H1 (cell line): ENCODE measurements around the gene PIGBOS1. TPM values are rescaled to one million over a fixed set of nuclear protein-coding genes. Genes with fewer than 3 reads are reported as not detected.

Experiments used
- CTCF ChIA-PET: fragments of 300-600 bp; sonication (Branson Sonifier 250); formaldehyde crosslinking; loops from one replicate; lab custom pipeline; 2021; ENCODE audit not compliant: partially characterized antibody; lab: Charles Lee
- POLR2A ChIA-PET: fragments of 300-600 bp; sonication (Branson Sonifier 250); formaldehyde crosslinking; loops from one replicate; lab custom pipeline; 2021; ENCODE audit warnings: inconsistent platforms; ENCODE audit not compliant: partially characterized antibody; lab: Charles Lee
- DNase-seq, 2 experiments: peaks; one replicate each; pipeline versions ENCODE4 v3.0.0 to v3.0.0-alpha.2; 2010 to 2022; ENCODE audit warnings: low spot score in 2 of 2, low read depth in 1 of 2, mixed read lengths in 1 of 2
- FAIRE-seq: peaks from 2 replicates; lab custom pipeline; 2011; peaks lifted over from hg19 to GRCh38; lab: Jason Lieb, UNC
- H2AFZ ChIP-seq: 2 replicates; pipeline ENCODE4 v1.8.1; 2012; ENCODE audit warnings: low read length, inconsistent platforms
- H2AK5ac ChIP-seq: 2 replicates; pipeline ENCODE4 v1.6.1; 2013; ENCODE audit warnings: low read depth, low read length
- H2BK120ac ChIP-seq: replicated peaks from 2 replicates; pipeline ENCODE3; 2013; ENCODE audit warnings: low read depth, low read length, inconsistent platforms
- H2BK12ac ChIP-seq: 2 replicates; pipeline ENCODE4 v1.6.1; 2013; ENCODE audit warnings: low read depth, low read length
- H2BK15ac ChIP-seq: 2 replicates; pipeline ENCODE4 v1.6.1; 2013; ENCODE audit warnings: low read length
- H2BK20ac ChIP-seq: 2 replicates; pipeline ENCODE4 v1.6.1; 2013; ENCODE audit warnings: low read length
- H2BK5ac ChIP-seq: 2 replicates; pipeline ENCODE4 v1.6.1; 2013; ENCODE audit warnings: low read depth, low read length
- H3K14ac ChIP-seq: 2 replicates; pipeline ENCODE4 v1.6.1; 2013; ENCODE audit warnings: inconsistent platforms; ENCODE audit not compliant: insufficient read length
- H3K18ac ChIP-seq: 2 replicates; pipeline ENCODE4 v1.6.1; 2013; ENCODE audit warnings: low read length; ENCODE audit errors: extremely low read depth
- H3K23ac ChIP-seq: 2 replicates; pipeline ENCODE4 v1.6.1; 2013; ENCODE audit warnings: inconsistent platforms; ENCODE audit not compliant: insufficient read length
- H3K23me2 ChIP-seq: 2 replicates; pipeline ENCODE4 v1.6.1; 2013; ENCODE audit warnings: low read depth, low read length
- H3K27ac ChIP-seq: 2 replicates; pipeline ENCODE4 v1.6.1; 2011; ENCODE audit warnings: low read depth, low read length, inconsistent platforms
- H3K27me3 ChIP-seq, 4 experiments: replicated peaks in 1 of 4; 1 replicate in 1 of 4; 2 replicates in 3 of 4; pipeline versions ENCODE4 v1.6.1 to v1.8.1; 2011 to 2013; ENCODE audit warnings: low read length in 3 of 4, mild to moderate bottlenecking in 3 of 4, inconsistent platforms in 2 of 4, mixed read lengths in 2 of 4, moderate library complexity in 1 of 4; ENCODE audit not compliant: control insufficient read depth in 3 of 4, insufficient read depth in 3 of 4; ENCODE audit errors: extremely low read depth in 1 of 4
- H3K36me3 ChIP-seq, 4 experiments: 2 replicates each; pipeline versions ENCODE4 v1.6.1 to v1.8.1; 2011 to 2013; ENCODE audit warnings: mild to moderate bottlenecking in 4 of 4, low read length in 3 of 4, moderate library complexity in 2 of 4, control low read depth in 1 of 4, inconsistent platforms in 1 of 4; ENCODE audit not compliant: insufficient read depth in 4 of 4, control insufficient read depth in 2 of 4
- H3K4ac ChIP-seq: replicated peaks from 2 replicates; pipeline ENCODE3; 2013; ENCODE audit warnings: low read length, low read depth, mixed read lengths, inconsistent platforms; ENCODE audit not compliant: insufficient read length
- H3K4me1 ChIP-seq, 4 experiments: replicated peaks in 1 of 4; 1 replicate in 1 of 4; 2 replicates in 3 of 4; pipeline versions ENCODE4 v1.6.1 to v1.8.1; 2011 to 2013; ENCODE audit warnings: low read length in 3 of 4, inconsistent platforms in 2 of 4, mixed read lengths in 1 of 4; ENCODE audit not compliant: insufficient read depth in 4 of 4, control insufficient read depth in 3 of 4
- H3K4me2 ChIP-seq, 2 experiments: 2 replicates each; pipeline versions ENCODE4 v1.6.1 to v1.8.1; 2011 to 2013; ENCODE audit warnings: low read depth in 2 of 2, low read length in 2 of 2, control low read depth in 1 of 2, inconsistent platforms in 1 of 2, mild to moderate bottlenecking in 1 of 2; ENCODE audit not compliant: insufficient read depth in 1 of 2
- H3K4me3 ChIP-seq, 4 experiments: fragments of 200-600, 300-600 bp in 1 of 4; sonication (generic), shearing (Covaris generic), sonication (Bioruptor Twin) in 1 of 4; 2 replicates each; pipeline versions ENCODE4 v1.5.1 to v1.8.1; 2011 to 2016; ENCODE audit warnings: low read length in 4 of 4, low read depth in 3 of 4, control low read depth in 2 of 4, inconsistent platforms in 2 of 4, mild to moderate bottlenecking in 2 of 4, mixed read lengths in 1 of 4, moderate library complexity in 1 of 4; ENCODE audit not compliant: insufficient read depth in 2 of 4; ENCODE audit errors: extremely low read depth in 1 of 4
- H3K56ac ChIP-seq: replicated peaks from 2 replicates; pipeline ENCODE3; 2013; ENCODE audit warnings: low read depth, mild to moderate bottlenecking, mixed read lengths, low read length, inconsistent platforms; ENCODE audit not compliant: insufficient read length
- H3K79me1 ChIP-seq: 2 replicates; pipeline ENCODE4 v1.6.1; 2013; ENCODE audit warnings: low read depth, low read length, control low read depth
- H3K79me2 ChIP-seq, 2 experiments: 2 replicates each; pipeline versions ENCODE4 v1.6.1 to v1.8.1; 2012 to 2013; ENCODE audit warnings: low read length in 2 of 2, mild to moderate bottlenecking in 2 of 2, inconsistent platforms in 1 of 2; ENCODE audit not compliant: insufficient read depth in 2 of 2, control insufficient read depth in 1 of 2
- H3K9ac ChIP-seq, 4 experiments: replicated peaks in 1 of 4; 1 replicate in 1 of 4; 2 replicates in 3 of 4; pipeline versions ENCODE4 v1.6.1 to v1.8.1; 2011 to 2013; ENCODE audit warnings: low read depth in 3 of 4, low read length in 3 of 4, control low read depth in 2 of 4, mild to moderate bottlenecking in 2 of 4, moderate library complexity in 2 of 4, inconsistent platforms in 1 of 4; ENCODE audit errors: extremely low read depth in 1 of 4
- H3K9me3 ChIP-seq, 2 experiments: 2 replicates each; pipeline versions ENCODE4 v1.6.1 to v1.8.1; 2012 to 2013; ENCODE audit warnings: mild to moderate bottlenecking in 2 of 2, moderate library complexity in 2 of 2, control low read depth in 1 of 2, inconsistent platforms in 1 of 2, low read depth in 1 of 2, low read length in 1 of 2, mixed read lengths in 1 of 2; ENCODE audit not compliant: insufficient read depth in 2 of 2
- H4K20me1 ChIP-seq, 2 experiments: replicated peaks in 1 of 2; 2 replicates each; pipeline versions ENCODE3 to v1.8.1; 2011 to 2013; ENCODE audit warnings: inconsistent platforms in 2 of 2, low read length in 2 of 2, mild to moderate bottlenecking in 1 of 2; ENCODE audit not compliant: insufficient read depth in 2 of 2, control insufficient read depth in 1 of 2
- H4K5ac ChIP-seq: 2 replicates; pipeline ENCODE4 v1.6.1; 2013; ENCODE audit warnings: low read length, low read depth, mixed read lengths, inconsistent platforms; ENCODE audit not compliant: insufficient read length
- H4K8ac ChIP-seq: 2 replicates; pipeline ENCODE4 v1.8.0; 2013; ENCODE audit warnings: mild to moderate bottlenecking, moderate library complexity, low read length, inconsistent platforms; ENCODE audit not compliant: insufficient read depth; ENCODE audit errors: extremely low read depth
- H4K91ac ChIP-seq: replicated peaks from 2 replicates; pipeline ENCODE3; 2013; ENCODE audit warnings: low read length, mixed read lengths, inconsistent platforms; ENCODE audit not compliant: insufficient read length
- BACH1 ChIP-seq: IDR thresholded peaks from 2 replicates; pipeline ENCODE4 v1.6.1; 2012; ENCODE audit warnings: low read length, improper control_type of control experiment
- CREB1 ChIP-seq: IDR thresholded peaks from 2 replicates; pipeline ENCODE4 v1.6.1; 2012; ENCODE audit warnings: inconsistent platforms
- CTCF ChIP-seq, 3 experiments: IDR thresholded peaks; 1 replicate in 2 of 3; 2 replicates in 1 of 3; pipeline versions ENCODE4 v1.5.1 to v1.6.1; 2011; ENCODE audit warnings: low read length in 3 of 3, mild to moderate bottlenecking in 3 of 3, inconsistent platforms in 2 of 3, low read depth in 1 of 3, moderate library complexity in 1 of 3; ENCODE audit not compliant: insufficient read depth in 1 of 3; ENCODE audit errors: control extremely low read depth in 1 of 3
- EGR1 ChIP-seq: IDR thresholded peaks from 2 replicates; pipeline ENCODE4 v1.6.1; 2011; ENCODE audit warnings: low read depth, low read length, borderline replicate concordance
- GABPA ChIP-seq: IDR thresholded peaks from 2 replicates; pipeline ENCODE4 v1.6.1; 2011; ENCODE audit warnings: mild to moderate bottlenecking, low read length, moderate library complexity, borderline replicate concordance; ENCODE audit not compliant: insufficient read depth
- HDAC2 ChIP-seq, 2 experiments: fragments of 300-600 bp in 1 of 2; sonication (generic) in 1 of 2; IDR thresholded peaks; 2 replicates each; pipeline ENCODE4 v1.6.1; 2011 to 2012; ENCODE audit warnings: low read depth in 2 of 2, low read length in 2 of 2, mild to moderate bottlenecking in 2 of 2, moderate library complexity in 2 of 2, borderline replicate concordance in 1 of 2, inconsistent platforms in 1 of 2
- MAFK ChIP-seq: IDR thresholded peaks from 2 replicates; pipeline ENCODE4 v1.6.1; 2012; ENCODE audit warnings: low read depth, mild to moderate bottlenecking, improper control_type of control experiment, low read length
- RBBP5 ChIP-seq: IDR thresholded peaks from 2 replicates; pipeline ENCODE4 v1.7.1; 2012; ENCODE audit warnings: low read depth, mild to moderate bottlenecking, inconsistent platforms, low read length, moderate library complexity, borderline replicate concordance
- RFX5 ChIP-seq: IDR thresholded peaks from 2 replicates; pipeline ENCODE4 v1.6.1; 2011; ENCODE audit warnings: low read depth, low read length, improper control_type of control experiment, borderline replicate concordance
- SP1 ChIP-seq: IDR thresholded peaks from 2 replicates; pipeline ENCODE4 v1.6.1; 2011; ENCODE audit warnings: low read depth, low read length
- TEAD4 ChIP-seq: IDR thresholded peaks from 2 replicates; pipeline ENCODE4 v1.6.1; 2012; ENCODE audit warnings: low read depth, low read length, inconsistent platforms, mixed read lengths
- YY1 ChIP-seq: IDR thresholded peaks from 2 replicates; pipeline ENCODE4 v1.6.1; 2011; ENCODE audit warnings: low read depth, mild to moderate bottlenecking, low read length
- WGBS, 2 experiments: shearing (Covaris generic) in 1 of 2; methylation state at CpG; one replicate each; pipeline versions ENCODE4 v1.1.6 to v1.1.7; 2013 to 2015; ENCODE audit warnings: low lambda C conversion rate in 2 of 2, mixed read lengths in 2 of 2, inconsistent platforms in 1 of 2, low coverage in 1 of 2, missing lambda C conversion rate in 1 of 2; ENCODE audit not compliant: insufficient replicate concordance in 2 of 2, insufficient coverage in 1 of 2, insufficient read length in 1 of 2; ENCODE audit errors: extremely low coverage in 1 of 2, missing lambda C conversion rate in 1 of 2; 5-methylcytosine and 5-hydroxymethylcytosine counted together
- polyA plus RNA-seq, 7 experiments: library from polyadenylated mRNA; depleted of rRNA in 3 of 7; stranded (reverse) in 5 of 7; unstranded in 2 of 7; fragments of >200 nt in 5 of 7; fragments of 200-250 nt in 2 of 7; gene quantifications; 1 replicate in 5 of 7; 2 replicates in 1 of 7; 4 replicates in 1 of 7; pipeline versions ENCODE4 v1.2.1 to v1.2.3, GENCODE V29; 2011 to 2013; ENCODE audit warnings: missing spikeins in 2 of 7, mixed read lengths in 2 of 7
- total RNA-seq: library from RNA; stranded (reverse); fragmentation: NEBNext Ultra II Directional; extraction: Animal tissue kit (Norgen Biotek cat#: 25700); gene quantifications from 2 replicates; pipeline ENCODE4 v1.2.1, GENCODE V29; 2021

The PIGBOS1 gene
- total and polyA plus RNA-seq, 2 of the 8 experiments (the other 6 are each of a cell fraction or from before 2014, with no cell fraction given) = 7.8 to 16.7 TPM

- no peaks in the 10 kb centered on the region for H3K23me2 ChIP-seq
- FAIRE-seq (no peak), DNase-seq (no peak)
- no peak overlapping the region for H3K14ac ChIP-seq
- H2BK5ac ChIP-seq = no peak overlapping the region
- H3K23ac ChIP-seq = no peak overlapping the region
- TF ChIP-seq CTCF (IDR thresholded peaks at IDR 0.05; ENCODE audit: control extremely low read depth in 1 of 3, insufficient read depth in 1 of 3, low read depth in 1 of 3, low read length in 3 of 3) (no peak), RFX5 (no peak), YY1 (no peak), SP1 (no peak), MAFK (no peak), TEAD4 (no peak), CREB1 (no peak), HDAC2 (IDR thresholded peaks at IDR 0.05; ENCODE audit: borderline replicate concordance in 1 of 2, low read depth in 2 of 2, low read length in 2 of 2) (no peak), RBBP5 (no peak), GABPA (no peak), EGR1 (no peak), BACH1 (no peak)
- WGBS, 2 experiments = 85% methylated on average over 1 of the region's 1 CpG; no CpG with 5 or more reads in 1 of the 2 experiments
- no peak overlapping the region for H3K9ac ChIP-seq
- no peak overlapping the region for H2AK5ac ChIP-seq
- H4K5ac ChIP-seq = no peak overlapping the region
- no peak overlapping the region for H2BK120ac ChIP-seq
- POLR2A ChIA-PET = no interaction called here
- CTCF ChIA-PET = no interaction called here
- no peaks in the 10 kb centered on the region for H3K4me1 ChIP-seq
- H4K20me1 ChIP-seq = peaks cover 0 to 1% of the 10 kb centered on the region in 2 experiments
- no peaks in the 10 kb centered on the region for H3K27me3 ChIP-seq
- no peak overlapping the region for H4K91ac ChIP-seq
- no peak overlapping the region for H3K4me3 ChIP-seq
- no peak overlapping the region for H3K56ac ChIP-seq
- no peak overlapping the region for H3K27ac ChIP-seq
- no peak overlapping the region for H2AFZ ChIP-seq
- H2BK20ac ChIP-seq = no peak overlapping the region
- no peak overlapping the region for H2BK15ac ChIP-seq
- H3K36me3 ChIP-seq = no peaks in the 10 kb centered on the region
- H2BK12ac ChIP-seq = no peak overlapping the region
- H3K9me3 ChIP-seq = no peaks in the 10 kb centered on the region
- no peak overlapping the region for H3K4me2 ChIP-seq
- no peak overlapping the region for H3K4ac ChIP-seq
- H3K18ac ChIP-seq = no peak overlapping the region
- H4K8ac ChIP-seq = no peak overlapping the region
- H3K79me1 ChIP-seq = no peaks in the 10 kb centered on the region
- no peaks in the 10 kb centered on the region for H3K79me2 ChIP-seq
Measured at GRCh38 chr15:55334997-55335396, 16.1 kb upstream of the PIGBOS1 start.
